GM19240 (cell line): Measurements from ENCODE around the gene CLK1.
A peak's percentile ranks its signal among the peaks of the same experiment; 100 is the strongest.
"Not testable (repeated sequence)": the region's sequence is repeated elsewhere in the genome, so short reads cannot be mapped to it uniquely, and the experiment has no call there.

Experiments used
- DNase-seq: peaks from one replicate; pipeline ENCODE4 v3.0.0; 2011; ENCODE audit warnings: low spot score; ENCODE audit not compliant: insufficient read length

CLK1 gene

DNA sequence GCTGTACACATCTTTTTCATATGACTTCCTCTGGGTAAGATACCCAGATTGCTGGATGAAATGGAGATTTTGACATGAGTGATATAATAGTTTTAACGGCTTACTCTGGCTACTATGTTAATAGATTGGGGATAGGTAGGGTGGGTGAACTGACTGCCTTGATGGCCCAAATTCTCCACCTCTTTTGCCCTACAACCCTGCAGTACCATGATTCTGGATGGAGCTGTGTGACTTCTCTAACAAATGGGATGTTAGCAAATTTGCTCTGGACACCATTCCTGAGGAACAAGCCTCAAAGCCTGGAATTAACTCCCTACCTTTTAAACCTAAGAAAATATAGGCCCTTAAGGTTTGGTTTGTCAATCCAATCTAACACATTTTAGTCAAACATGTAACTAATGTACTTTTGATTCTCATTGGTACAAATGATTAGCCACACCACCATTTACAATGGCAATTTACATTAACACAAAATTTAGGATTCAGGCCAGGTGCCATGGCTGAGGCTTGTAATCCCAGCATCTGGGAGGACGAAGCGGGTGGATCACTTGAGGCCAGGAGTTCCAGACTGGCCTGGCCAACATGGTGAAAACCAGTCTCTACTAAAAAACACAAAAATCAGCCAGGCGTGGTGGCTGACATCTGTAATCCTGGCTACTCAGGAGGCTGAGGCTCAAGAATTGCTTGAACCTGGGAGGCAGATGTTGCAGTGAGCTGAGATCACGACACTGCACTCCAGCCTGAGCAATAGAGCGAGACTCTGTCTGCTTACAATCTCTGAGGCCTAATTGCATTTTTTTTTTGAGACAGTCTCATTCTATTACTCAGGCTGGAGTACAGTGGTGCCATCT is 12.8 kb downstream of the CLK1 start:
- no peak for DNase-seq

DNA sequence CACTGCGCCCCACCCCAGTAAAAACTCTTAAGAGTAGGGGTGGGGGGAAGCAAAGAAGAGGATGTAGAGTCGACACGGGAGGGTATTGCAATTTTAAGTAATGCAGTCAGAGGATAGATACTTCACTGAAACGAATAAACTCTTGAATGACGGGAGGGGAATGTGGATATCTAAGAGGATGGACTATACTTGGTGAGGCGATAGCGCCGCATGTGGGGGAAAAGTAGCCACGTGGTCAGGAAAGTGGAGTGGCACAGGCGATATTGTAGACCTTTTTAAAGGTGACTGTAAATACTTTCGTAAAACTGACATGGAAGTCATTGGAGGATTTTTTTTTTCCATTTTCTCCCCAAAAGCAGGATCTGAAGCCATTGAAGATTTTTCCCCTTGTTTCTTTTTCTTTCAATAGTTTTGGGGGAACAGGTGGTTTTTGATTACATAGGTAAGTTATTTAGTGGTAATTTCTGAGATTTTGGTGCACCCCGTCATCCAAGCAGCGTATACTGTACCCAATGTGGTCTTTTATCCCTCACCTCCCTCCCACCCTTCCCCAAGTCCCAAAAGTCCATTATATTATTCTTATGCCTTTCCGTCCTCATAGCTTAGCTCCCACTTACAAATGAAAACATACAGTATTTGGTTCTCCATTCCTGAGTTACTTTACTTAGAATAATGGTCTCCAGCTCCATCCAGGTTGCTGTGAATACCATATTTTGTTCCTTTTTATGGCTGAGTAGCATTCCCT is 13.8 kb downstream of the CLK1 start:
- no peak for DNase-seq

DNA sequence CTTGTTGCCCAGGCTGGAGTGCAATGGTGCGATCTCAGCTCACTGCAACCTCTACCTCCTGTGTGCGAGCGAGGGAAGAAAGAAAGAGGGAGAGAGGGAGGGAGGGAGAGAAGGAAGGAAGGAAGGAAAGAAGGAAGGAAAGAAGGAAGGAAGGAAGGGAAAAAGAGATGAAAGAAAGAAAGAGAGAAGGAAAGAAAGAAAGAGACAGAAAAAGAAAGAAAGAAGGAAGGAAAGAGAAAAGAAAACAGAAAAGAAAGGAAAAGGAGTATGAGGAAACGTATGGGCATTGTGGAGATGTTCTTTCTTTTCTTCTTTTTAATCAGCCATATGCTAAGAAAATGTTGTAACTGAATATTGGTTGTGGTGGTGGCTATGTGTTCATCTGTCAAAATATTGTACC is 16.5 kb downstream of the CLK1 start:
- no peak for DNase-seq

DNA sequence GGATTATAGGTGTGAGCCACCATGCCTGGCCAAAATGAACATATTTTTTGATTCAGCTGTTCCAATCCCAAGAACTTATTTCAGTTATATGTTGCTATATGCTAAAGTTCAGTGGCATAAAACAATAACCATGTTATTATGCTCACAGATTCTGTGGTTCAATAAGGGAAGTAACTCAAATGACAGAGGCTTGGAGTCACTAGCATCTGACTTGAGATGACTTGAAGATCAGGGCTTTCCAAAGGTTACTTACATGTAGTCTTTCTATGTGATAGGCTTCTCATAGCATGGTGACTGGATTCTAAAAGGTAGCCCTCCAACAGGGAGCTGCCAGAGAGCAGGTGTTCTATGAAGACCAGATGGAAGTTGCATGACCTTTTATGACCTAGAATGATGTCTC is 17.2 kb downstream of the CLK1 start:
- DNase-seq = no peak

DNA sequence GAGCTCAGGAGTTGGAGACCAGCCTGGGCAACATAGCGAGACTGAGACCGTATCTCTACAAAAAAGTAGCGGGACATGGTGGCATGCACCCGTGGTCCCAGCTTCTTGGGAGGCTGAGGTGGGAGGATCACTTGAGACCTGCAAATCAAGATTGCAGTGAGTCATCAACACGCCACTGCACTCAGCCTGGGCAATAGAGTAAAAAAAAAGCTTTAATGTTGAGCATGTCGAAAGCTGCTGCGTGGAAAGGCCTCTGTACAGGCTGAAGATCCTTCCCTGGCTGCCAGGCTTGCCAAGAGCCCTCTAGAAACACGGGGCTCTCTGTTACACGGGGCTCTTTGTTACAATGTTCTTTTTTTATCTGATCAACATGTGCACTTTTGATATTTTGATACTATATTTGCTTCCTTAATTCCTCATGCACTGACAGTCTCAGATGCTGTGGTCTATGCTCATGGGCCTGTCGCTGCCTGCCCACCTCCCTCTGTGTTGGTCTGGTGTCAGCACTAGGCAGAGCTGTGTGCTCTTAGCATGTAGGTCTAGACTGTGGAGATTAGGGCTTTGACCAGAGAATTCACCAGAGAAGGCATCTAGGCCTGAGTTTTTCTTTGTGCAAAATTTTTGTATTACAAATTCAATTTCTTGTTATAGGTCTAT is 18.7 kb downstream of the CLK1 start:
- no peak for DNase-seq

DNA sequence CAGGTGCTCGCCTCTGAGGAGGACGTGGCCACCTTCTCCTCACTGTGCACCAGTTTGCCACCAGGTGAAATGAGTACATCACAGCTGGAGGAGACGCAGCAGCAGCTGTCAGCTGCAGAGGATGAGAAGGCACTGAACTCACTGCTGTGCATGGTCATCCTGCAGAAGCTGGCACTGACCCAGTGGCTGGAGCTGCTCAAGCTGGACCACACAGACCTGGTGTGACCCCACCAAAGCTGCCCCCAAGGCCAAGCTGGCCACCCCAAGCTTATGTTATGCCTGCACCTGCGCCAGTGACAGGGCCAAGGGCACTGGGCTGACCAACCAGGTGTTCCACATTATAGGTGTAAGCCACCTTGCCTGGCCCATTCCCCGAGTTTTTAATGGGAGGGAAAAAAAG is 19.3 kb downstream of the CLK1 start:
- DNase-seq = no peak

DNA sequence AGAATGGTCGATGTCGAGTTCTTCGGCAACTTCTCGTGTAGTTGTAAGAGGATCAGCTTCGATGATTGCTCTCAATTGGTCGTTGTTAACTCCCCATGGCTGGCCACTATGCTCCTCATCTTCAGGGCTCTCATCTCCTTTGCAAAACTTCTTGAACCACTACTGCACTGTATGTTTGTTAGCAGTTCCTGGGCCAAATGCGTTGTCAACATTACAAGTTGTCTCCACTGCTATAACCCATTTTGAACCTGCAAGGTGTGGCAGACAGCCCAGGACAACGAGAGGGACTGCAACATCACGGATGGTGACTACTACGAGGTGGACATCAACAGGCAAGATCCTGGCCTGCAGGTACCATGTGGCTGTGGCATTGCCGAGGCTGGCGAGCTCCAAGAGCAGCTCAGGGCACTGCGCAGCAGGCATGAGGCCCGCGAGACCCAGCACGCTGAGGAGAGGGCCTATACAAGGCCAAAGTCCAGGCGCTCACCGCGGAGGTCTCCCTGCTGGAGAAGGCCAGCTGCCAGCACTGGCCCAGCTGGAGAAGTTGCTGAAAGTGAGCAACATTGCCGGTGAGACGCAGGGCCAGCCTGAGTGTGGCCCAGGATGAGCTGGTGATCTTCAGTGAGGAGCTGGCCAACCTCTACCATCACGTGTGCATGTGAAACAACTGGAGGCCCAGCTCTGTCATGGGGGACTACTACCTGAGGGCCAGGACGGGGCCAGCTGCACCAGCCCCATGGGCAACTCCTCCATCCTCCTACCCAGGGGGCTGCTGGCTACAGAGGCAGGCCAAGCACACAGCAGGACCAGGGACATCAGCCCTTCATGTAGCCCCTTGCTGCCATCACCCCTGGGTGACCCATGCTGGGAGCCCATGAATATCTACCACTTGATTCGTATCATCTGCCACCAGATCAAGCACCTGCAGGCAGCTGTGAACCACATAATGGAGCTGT is 20.2 kb downstream of the CLK1 start:
- no peak for DNase-seq

DNA sequence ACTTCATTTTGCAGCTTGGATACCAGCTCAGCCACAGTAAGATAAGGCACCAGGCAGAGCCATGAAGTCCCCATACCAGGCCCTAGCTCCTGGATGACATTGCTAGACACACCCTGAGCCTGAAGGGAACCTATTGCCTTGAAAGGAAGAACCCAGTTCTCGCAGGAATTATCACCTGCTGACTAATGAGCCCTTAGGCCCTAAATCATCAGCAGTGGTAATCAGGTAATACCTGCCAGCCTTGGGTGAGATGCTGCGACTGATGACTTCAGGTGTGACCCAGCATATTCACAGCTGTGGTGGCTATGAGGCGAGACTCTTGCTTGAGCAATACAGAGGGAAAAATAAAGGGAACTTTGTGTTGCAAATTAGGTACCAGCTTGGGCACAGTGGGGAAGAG is 24.9 kb downstream of the CLK1 start:
- no peak for DNase-seq

DNA sequence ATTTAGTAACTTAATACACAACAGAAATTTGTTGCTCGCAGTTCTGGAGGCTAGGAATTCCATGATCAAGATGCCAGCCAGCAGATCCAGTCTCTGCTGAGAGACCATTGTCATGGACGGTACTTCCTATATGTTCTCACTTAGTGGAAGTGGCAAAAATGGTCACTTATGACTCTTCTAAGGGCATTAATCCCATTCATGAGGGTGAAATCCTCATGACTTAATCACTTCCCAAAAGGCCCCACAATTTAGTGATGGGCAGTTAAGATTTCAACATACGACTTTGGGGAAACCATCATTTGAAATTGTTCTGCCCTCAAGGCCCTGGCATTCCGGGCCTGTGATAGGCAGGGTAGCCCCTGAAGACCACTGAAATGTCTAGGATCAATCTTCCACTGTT is 29.8 kb downstream of the CLK1 start:
- no peak for DNase-seq

DNA sequence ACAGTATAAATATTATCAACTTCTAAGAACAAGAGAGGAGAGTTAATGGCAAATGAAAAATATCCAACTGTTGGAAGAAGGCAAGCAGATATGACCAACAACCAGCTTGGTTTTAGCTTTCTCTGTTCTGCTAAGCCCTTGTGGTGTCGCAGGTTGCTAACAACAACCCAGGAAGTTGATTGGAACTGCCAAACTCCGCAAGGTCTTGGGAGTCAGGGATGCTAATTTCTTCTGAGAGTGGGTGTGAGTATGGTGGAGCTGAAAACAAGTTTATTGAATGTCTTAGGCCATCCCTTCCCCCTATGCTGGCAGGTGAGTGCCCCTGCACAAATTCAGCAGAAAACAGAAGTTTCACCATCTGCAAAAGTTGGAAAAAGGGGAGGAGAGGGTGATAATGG is 35.2 kb downstream of the CLK1 start:
- DNase-seq = no peak

DNA sequence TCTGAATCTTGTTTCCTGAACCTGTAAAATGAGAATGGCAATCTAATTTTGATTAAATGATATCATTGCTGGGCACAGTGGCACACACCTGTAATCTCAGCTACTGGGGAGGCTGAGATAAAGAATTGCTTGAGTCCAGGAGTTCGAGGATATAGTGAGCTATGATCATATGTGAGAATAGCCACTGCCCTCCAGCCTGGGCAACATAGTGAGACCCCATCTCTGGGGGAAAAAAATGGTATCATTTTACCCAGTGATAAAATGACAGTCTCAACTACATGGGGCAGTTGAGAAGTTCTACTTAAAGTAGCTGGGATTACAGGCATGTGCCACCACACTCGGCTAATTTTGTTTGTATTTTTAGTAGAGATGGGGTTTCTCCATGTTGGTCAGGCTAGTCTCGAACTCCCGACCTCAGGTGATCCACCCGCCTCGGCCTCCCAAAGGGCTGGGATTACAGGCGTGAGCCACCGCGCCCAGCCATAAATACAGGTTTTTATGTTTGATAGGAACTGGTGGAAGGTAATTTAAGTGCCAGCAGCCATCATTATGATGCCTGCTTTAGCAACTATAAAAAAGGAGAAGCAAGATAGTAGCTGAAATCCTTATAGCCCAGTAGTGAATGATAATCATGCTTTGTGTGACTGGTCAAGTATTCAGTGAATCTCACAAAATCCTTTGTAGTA is 35.7 kb downstream of the CLK1 start:
- DNase-seq = no peak

DNA sequence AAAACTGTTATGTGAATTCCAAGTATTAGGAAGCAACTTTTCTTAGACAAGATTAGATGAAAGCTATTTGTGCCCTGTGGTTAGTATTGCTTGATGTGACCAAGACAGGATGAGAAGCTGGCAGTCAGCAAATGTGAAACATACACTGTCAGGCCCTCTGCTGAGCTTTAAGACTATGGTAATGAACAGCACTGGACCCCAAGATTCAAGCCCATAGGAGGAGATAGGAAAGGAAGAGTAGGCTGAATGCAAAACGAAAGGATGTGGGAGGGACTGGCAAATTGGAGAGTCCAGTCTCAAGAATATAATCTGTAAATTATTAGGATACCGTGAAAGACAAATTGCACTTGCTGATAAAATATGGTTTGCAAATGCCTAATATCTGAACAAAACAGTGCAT is 36.4 kb downstream of the CLK1 start:
- no peak for DNase-seq

DNA sequence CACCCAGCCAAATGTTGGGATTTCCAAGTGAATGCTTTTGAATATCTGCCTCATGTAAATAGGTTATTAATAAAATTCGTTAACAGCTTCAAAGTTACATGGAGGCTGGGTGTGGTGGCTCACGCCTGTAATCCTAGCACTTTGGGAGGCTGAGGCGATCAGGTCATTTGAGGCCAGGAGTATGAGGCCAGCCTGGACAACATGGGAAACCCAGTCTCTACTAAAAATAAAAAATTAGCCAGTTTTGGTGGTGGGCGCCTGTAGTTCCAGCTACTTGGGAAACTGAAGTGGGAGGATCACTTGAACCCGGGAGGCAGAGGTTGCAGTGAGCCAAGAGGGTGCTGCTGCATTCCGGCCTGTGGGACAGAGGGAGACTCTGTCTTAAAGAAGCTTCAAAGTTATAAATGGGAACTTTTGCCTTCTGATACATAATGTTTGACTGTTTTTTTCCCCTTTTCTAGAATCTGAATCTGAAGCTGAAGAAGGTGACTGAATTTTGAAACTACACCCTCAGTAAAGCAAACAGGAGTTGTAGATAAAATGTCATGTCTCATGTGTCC is 42.7 kb downstream of the CLK1 start:
- no peak for DNase-seq

DNA sequence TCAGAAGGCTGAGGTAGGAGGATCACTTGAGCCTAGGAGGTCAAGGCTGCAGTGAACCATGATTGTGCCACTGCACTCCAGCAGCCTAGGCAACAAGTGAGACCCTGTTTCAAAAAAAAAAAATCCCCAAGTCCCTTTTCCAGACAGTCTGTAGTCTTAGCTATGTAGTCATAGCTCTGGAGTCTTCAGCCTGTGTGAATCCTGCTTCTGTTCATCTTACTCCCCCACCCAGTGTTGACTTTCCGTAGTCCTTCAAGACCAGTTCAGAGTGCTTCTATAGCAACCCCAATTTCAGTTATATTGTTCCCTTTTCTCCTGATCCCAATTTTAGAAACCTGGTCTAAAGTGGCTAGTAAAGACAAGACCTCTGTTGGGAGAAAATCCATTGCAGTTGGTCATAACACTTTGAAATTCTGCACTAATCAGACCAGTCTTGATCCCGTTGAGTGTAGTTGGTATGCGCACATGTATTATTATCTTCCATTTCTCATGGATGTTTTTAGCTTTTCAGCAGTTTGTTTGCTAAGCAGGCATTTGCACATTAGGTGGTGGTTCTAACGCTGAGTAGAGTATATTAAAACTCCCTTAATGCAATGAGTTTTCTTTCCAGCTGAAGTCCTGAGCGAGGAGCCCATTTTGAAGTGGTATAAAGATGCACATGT is 43.8 kb downstream of the CLK1 start:
- no peak for DNase-seq

DNA sequence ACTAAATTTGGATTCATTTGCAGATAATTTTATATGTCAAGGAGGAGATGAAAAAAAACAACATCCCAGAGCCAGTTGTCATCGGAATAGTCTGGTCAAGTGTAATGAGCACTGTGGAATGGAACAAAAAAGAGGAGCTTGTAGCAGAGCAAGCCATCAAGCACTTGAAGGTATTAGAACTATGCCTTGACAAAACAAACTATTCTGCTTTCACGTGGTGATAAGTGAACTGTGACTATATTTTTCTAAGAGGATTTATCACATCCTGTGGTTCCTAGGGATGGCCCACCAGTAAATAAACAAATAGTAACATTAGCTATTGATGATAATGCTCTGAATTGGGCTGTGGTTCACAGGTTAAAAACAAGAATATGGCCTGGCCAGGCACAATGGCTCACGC is 45.7 kb downstream of the CLK1 start:
- DNase-seq = not testable (repeated sequence)

DNA sequence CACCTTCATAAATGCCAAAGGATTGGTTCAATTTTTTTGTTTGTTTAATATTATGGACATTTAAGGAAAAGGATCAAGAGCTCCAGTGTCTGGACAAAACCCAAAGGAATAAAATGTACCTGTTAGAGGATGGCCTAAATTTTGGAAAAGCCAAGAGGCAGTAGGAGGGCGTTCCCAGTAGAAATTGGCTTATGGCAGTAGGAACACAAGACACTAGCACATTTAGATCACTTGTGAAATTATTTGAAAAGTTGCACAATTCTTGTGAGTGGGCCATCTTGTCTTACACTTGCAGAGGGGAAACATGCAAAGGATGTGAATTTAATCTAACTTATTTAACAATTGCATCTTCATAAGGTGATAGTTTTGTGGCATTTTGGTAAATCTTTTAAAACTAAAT is 49.5 kb downstream of the CLK1 start:
- no peak for DNase-seq

DNA sequence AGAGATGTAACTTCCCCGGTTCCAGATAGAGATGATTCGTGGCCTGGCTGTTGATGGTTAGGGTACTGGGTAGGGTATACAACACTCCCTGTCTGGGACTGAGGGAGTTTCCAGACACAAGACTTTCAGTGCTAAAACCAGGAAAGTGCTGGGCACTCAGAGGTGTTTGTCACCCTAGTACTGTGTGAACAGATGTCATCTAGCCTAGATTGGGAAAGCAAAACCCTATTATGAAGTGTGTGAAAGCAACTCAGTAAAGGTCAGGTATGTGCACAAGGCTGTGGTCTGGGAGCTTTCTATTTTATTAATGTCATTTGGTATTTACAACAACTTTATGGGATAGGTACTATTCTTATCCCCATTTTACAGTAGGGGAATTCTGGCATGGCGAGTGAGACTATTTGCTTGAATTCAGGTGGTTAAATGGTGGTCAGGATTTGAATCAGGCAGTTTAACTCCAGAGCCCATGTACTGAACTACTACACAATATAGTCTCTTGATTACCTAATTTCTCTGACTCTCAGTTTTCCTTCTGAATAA is 50.1 kb downstream of the CLK1 start:
- no peak for DNase-seq

DNA sequence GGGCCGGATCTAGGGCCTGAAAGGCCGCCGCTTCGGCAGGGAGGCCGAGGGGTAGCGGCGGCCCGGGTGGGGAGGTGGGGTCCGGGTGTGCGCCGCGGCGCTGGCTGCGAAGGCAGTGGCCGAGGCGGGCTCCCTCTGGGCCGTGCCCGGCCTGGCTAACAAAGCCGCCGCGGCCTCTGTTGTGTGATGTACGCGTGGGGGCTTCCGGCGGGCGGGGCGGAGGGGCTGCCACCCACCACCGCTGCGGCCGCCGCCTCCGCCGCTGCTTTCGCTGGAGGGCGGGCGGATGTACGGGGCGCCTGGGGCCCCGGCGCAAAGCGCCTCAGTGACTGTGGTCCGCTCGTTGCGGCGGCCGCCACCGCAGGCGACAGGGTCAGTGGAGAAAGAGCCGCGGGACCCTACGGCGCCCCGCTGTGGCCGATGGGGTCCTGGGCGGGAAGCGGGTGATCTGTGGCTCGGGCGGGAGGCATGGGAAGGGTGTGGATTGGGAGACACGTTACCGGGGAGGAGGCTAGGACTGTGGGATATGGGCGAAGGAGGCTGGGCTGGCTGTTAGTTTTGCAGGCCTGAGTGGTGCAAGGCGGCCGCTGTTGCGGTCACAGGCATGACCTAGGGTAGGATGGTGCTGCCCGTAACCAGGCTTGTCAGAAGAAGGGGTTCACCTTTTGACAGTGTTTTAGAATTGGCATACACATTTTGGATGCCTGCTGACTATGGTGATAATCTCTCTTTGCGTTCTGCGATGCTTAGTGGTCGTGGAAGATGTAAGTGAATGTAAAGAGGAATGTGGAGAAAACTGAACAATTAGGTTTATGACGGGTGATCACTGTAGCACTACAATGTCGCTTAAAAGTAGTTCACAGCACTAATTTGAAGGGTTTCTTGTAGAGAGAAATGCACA is 52.1 kb downstream of the CLK1 start:
- DNase-seq = peak; percentile 12
